GM12873 (cell line): ENCODE measurements around the gene ASTL.

ENCODE experiments used
- TF ChIP-seq, protein P1 (sequence below): IDR thresholded peaks from 2 replicates; pipeline ENCODE4 v1.5.1; 2012; ENCODE audit warnings: low read depth, mild to moderate bottlenecking, moderate library complexity, low read length, control low read depth; ENCODE audit not compliant: insufficient read depth; ENCODE audit errors: missing control alignments

Gene ASTL

DNA sequence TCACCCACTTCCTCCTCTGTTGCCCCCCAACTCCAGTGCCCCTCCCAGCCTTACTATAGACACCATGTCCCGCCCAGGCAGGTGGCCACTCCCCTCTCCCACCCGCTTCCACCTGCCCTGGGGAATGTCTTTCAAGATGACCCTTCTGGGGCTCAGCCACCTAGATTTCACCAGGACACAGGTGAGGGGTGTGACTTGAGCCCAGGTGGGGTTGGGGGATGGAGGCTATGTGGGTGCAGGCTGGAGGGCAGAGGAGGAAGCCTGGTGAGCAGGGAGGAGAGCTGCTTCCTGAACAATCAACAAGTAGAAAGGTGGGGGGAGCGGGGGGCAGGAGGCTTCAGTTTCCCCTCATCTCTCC, 30.6 kb downstream of the ASTL start:
- TF ChIP-seq, protein P1, sequence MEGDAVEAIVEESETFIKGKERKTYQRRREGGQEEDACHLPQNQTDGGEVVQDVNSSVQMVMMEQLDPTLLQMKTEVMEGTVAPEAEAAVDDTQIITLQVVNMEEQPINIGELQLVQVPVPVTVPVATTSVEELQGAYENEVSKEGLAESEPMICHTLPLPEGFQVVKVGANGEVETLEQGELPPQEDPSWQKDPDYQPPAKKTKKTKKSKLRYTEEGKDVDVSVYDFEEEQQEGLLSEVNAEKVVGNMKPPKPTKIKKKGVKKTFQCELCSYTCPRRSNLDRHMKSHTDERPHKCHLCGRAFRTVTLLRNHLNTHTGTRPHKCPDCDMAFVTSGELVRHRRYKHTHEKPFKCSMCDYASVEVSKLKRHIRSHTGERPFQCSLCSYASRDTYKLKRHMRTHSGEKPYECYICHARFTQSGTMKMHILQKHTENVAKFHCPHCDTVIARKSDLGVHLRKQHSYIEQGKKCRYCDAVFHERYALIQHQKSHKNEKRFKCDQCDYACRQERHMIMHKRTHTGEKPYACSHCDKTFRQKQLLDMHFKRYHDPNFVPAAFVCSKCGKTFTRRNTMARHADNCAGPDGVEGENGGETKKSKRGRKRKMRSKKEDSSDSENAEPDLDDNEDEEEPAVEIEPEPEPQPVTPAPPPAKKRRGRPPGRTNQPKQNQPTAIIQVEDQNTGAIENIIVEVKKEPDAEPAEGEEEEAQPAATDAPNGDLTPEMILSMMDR, result no peak

DNA sequence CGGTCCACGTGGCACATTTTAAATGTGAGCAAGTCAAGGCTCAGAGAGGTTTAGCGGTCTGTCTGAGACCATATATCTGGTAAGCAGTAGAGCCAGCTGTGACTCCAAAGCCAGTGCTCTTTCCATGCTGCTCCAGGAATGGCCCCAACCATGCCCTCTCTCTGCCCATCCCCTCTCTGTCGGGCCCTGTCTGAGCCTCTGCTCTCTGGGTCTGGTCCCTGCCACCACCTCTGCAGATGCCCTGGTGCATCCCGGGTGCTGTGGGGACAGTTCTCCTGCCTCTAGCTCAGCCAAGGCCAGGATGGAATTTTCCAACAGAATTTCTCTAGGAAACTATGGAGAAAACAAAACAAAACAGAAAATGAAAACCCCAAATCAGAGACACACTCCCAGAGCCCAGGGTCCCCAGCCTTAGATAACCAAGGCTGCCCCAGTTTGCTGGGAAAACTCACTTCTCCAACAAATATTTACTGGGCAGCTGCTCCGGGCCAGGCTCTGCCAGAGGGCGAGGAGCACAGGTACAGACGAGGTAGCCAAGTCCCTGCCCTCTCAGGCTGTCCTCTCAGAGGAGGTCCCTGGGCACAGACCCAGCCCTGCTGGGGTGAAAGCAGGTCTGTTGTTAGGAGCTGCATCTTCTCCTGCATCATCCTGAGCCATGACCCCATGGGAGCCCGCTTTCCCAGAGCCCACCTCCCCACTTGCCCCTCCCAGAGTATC, 31.2 kb downstream of the ASTL start:
- TF ChIP-seq, protein P1, result no peak

DNA sequence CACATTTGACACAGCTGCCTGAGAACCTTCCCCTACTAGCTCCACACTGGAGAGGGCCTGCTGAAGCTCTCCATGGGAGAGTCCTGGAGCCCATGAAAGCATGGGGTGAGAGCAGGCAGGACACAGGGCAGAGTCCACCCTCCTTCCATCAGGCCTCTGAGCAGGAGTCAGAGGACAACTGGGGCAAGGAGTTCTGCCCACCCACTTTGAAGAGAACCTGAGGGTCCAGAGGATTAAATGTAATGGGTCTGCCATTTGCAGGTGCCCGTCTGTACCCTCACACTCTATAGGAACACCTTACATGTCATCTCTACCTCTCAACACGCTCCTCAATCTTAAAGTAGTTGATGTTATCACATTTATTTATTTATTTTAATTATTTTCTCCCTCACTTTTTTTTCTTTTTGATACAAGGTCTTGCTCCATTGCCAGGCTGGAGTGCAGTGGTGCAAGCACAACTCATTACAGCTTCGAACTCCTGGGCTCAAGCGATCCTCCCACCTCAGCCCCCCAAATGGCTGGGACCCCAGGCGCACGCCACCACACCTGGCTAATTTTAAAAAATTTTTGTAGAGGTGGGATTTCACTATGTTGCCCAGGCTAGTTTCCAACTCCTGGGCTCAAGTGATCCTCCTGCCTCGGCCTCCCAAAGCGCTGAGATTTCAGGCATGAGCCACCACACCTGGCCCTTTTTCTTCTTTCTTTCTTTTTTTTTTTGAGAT, 32.1 kb downstream of the ASTL start:
- TF ChIP-seq, protein P1, result no peak

DNA sequence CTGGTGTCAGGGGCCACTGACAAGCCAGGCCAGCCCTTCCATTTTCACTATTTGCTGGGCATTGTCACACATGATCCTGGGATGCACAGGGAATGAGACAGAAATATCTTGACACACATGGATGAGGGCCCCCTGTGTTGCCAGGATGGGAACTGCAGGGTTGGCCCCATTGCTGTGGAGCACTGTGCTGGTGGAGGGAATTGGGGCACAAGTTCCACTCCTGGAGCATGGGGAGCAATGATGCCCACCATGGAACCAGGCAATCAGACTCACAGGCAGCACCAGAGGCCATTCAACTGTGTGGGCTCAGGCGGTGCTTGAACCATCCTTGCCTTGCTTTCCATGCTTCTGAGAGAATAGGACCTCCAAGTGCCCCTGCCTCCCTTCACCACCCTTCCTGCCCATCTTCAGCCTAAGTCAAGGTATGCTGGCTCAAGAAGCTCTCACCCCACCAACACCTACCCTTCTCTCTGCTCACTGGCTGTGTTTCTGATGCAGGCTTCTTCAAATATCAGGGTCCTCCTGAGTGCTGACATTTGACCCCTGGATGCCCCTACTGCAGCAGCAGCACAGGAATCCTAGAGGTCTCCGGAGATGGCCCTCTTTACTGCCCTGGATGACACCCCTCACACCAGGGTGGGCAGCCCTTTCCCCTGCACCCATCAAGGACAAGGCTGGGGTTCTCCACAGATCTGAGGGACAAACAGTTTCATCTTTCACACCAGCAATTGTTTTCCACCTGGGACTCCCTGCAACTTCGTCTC, 33.0 kb downstream of the ASTL start:
- TF ChIP-seq, protein P1, result no peak

DNA sequence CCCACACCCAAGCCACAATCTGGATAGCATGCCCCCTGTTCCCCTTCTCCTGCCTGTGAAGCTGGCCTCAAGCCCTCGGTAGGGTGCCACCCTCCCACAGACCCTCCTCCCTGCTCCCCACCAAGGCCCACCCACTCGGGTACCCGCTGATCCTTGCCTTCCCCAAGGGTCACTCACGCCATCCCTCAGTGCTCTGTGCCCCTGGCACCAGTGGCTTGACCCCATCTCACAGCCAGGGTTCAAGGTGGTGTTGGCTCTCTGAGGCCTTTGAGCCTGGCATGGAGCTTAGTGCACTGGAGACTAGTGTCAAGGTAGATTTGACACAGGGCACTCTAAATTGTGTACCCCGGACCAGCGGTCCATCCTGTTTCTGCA, 33.8 kb downstream of the ASTL start:
- TF ChIP-seq, protein P1, result no peak

DNA sequence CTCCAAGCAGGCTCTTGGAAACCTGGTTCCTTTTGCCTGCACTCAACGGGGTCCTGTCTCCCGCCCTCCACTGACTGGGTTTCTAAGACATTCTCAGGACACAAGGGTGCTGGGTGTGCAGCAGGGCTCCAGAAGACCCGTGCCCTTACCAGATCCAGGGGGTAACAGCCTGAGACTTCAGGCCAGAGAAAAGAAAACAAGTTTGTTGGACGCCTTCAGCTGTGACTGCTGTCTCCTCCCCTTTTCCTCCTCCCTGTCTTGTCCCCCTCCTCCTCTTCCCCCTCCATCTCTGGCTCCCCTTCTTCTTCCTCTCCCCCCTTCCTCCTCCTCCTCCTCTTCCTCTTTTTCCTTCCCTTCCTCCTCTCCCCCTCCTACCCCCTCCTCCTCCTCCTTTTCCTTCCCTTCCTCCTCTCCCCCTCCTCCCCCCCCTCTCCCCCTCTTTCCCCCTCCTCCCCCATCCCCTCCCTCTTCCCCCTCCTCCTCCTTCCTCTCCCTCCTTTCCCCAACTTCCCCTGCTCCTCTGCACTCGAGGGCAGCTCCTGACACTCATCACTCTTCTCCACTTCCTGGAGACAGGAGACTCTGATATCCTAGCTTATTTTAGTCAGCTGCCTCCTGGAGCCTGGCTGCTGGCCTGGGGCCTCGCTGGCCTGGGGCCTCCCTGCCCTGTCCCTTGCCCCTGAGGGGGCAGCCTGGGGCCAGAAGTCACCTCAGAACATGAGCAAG, 34.4 kb downstream of the ASTL start:
- TF ChIP-seq, protein P1, result no peak

DNA sequence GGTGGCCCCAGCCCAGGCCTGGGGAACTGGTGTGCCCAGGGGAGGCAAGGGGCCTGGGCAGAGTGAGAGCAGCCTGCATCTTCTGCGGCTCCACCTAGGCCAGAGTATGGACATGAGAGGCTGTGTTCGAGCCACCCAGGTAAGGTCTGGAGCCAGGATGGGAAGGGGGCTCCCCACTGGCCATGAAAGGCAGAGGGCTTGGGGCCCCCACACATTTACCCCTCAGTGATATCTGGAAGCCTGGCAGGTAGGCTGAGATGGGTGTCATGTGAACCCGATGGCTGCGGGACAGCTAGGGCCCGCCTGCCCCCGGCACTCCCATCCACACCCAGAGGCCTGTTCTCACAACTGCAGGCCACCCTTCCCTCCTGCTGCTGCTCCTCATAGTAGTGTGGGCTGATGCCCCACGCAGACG, 35.1 kb downstream of the ASTL start:
- TF ChIP-seq, protein P1, result no peak
